Loucy (cell line): ENCODE results near the gene NUP50.

Experiments
- H2AFZ ChIP-seq: fragments of 200-600 bp; sonication (generic); 2 replicates; pipeline ENCODE4 v1.6.0; 2016; ENCODE audit warnings: antibody characterized with exemption, mild to moderate bottlenecking, low read length, moderate library complexity
- H3F3A ChIP-seq: fragments of 200-600 bp; 2 replicates; pipeline ENCODE4 v1.6.0; 2016; ENCODE audit warnings: antibody characterized with exemption, low read depth, mild to moderate bottlenecking
- H3K27me3 ChIP-seq: fragments of 200-600 bp; sonication (generic); 2 replicates; pipeline ENCODE4 v1.6.1; 2014; ENCODE audit warnings: low read length, mild to moderate bottlenecking; ENCODE audit not compliant: insufficient read depth, poor library complexity, severe bottlenecking
- H3K36me3 ChIP-seq: fragments of 200-600 bp; sonication (generic); 2 replicates; pipeline ENCODE4 v1.6.1; 2016; ENCODE audit warnings: low read length; ENCODE audit not compliant: insufficient read depth
- H3K4me1 ChIP-seq: fragments of 200-600 bp; sonication (generic); 2 replicates; pipeline ENCODE4 v1.5.1; 2014; ENCODE audit warnings: low read length, mild to moderate bottlenecking; ENCODE audit not compliant: insufficient read depth, poor library complexity, severe bottlenecking
- H3K4me2 ChIP-seq: fragments of 200-600 bp; sonication (generic); 2 replicates; pipeline ENCODE4 v1.6.0; 2014; ENCODE audit warnings: antibody characterized with exemption, low read length, low read depth, mild to moderate bottlenecking; ENCODE audit not compliant: poor library complexity, severe bottlenecking
- H3K4me3 ChIP-seq: fragments of 200-600 bp; sonication (generic); 2 replicates; pipeline ENCODE4 v1.5.1; 2014; ENCODE audit warnings: low read length, mild to moderate bottlenecking, mixed read lengths; ENCODE audit not compliant: poor library complexity, severe bottlenecking
- H3K79me2 ChIP-seq: fragments of 200-600 bp; sonication (generic); 2 replicates; pipeline ENCODE4 v1.6.1; 2014; ENCODE audit warnings: low read length; ENCODE audit not compliant: insufficient read depth
- H3K9ac ChIP-seq: fragments of 200-600 bp; sonication (generic); 2 replicates; pipeline ENCODE4 v1.6.0; 2014; ENCODE audit warnings: mild to moderate bottlenecking, low read depth, low read length, moderate library complexity; ENCODE audit not compliant: poor library complexity, severe bottlenecking
- H3K9me2 ChIP-seq: fragments of 200-600 bp; sonication (generic); replicated peaks from 2 replicates; pipeline ENCODE4 v1.6.1; 2016; ENCODE audit warnings: low read depth, low read length, mixed read lengths
- H3K9me3 ChIP-seq: fragments of 200-600 bp; sonication (generic); 2 replicates; pipeline ENCODE4 v1.6.1; 2014; ENCODE audit warnings: mild to moderate bottlenecking, antibody characterized with exemption, low read length, low read depth; ENCODE audit not compliant: insufficient read depth
- H4K20me1 ChIP-seq: fragments of 200-600 bp; sonication (generic); 2 replicates; pipeline ENCODE4 v1.6.0; 2014; ENCODE audit warnings: antibody characterized with exemption, low read length, mild to moderate bottlenecking; ENCODE audit not compliant: insufficient read depth, poor library complexity, severe bottlenecking
- CTCF ChIP-seq: fragments of 200-600 bp; sonication (generic); conservative IDR thresholded peaks from 2 replicates; pipeline ENCODE4 v1.5.1; 2014; ENCODE audit warnings: mild to moderate bottlenecking, antibody characterized with exemption, low read length
- EZH2phosphoT487 ChIP-seq: fragments of 200-600 bp; IDR thresholded peaks from 2 replicates; pipeline ENCODE4 v1.6.1; 2018; ENCODE audit warnings: antibody characterized with exemption, mild to moderate bottlenecking, moderate library complexity, borderline replicate concordance

NUP50 gene

GRCh38 chr22:45181766-45182165 lies 18.0 kb downstream of the NUP50 start:
- H3F3A ChIP-seq, result no peaks in the 10 kb centered on the region
- no peak overlapping the region for H3K9ac ChIP-seq
- H4K20me1 ChIP-seq, result peaks cover 52% of the 10 kb centered on the region
- H3K79me2 ChIP-seq, result peaks cover 75% of the 10 kb centered on the region
- no peaks in the 10 kb centered on the region for H3K27me3 ChIP-seq
- TF ChIP-seq EZH2phosphoT487, result no peak
- TF ChIP-seq CTCF, result no peak
- H3K4me3 ChIP-seq, result no peak overlapping the region
- H3K4me2 ChIP-seq, result no peak overlapping the region
- H3K36me3 ChIP-seq, result peaks cover 90% of the 10 kb centered on the region
- peaks cover 5% of the 10 kb centered on the region for H3K4me1 ChIP-seq
- H3K9me2 ChIP-seq, result no peaks in the 10 kb centered on the region
- H3K9me3 ChIP-seq, result no peaks in the 10 kb centered on the region
- no peak overlapping the region for H2AFZ ChIP-seq

GRCh38 chr22:45183974-45184373 lies 20.2 kb downstream of the NUP50 start:
- H3K36me3 ChIP-seq, result peaks cover 78% of the 10 kb centered on the region
- H4K20me1 ChIP-seq, result peaks cover 49% of the 10 kb centered on the region
- H3K4me3 ChIP-seq, result no peak overlapping the region
- no peaks in the 10 kb centered on the region for H3K9me3 ChIP-seq
- H2AFZ ChIP-seq, result no peak overlapping the region
- H3K4me2 ChIP-seq, result no peak overlapping the region
- no peaks in the 10 kb centered on the region for H3K27me3 ChIP-seq
- TF ChIP-seq CTCF (no peak), EZH2phosphoT487 (no peak)
- no peaks in the 10 kb centered on the region for H3K9me2 ChIP-seq
- no peak overlapping the region for H3K9ac ChIP-seq
- H3F3A ChIP-seq, result no peaks in the 10 kb centered on the region
- H3K4me1 ChIP-seq, result peaks cover 5% of the 10 kb centered on the region
- H3K79me2 ChIP-seq, result peaks cover 55% of the 10 kb centered on the region

- Histone ChIP-seq H3K79me2 (peaks cover 36% of the 10 kb centered on the region), H3K36me3 (peaks cover 58% of the 10 kb centered on the region), H3K9me2 (no peaks in the 10 kb centered on the region), H4K20me1 (peaks cover 29% of the 10 kb centered on the region), H3K9me3 (no peaks in the 10 kb centered on the region), H3K4me2 (no peak overlapping the region), H3F3A (no peaks in the 10 kb centered on the region), H3K4me3 (no peak overlapping the region), H3K9ac (no peak overlapping the region), H3K27me3 (no peaks in the 10 kb centered on the region), H3K4me1 (no peaks in the 10 kb centered on the region), H2AFZ (no peak overlapping the region)
- TF ChIP-seq CTCF (no peak), EZH2phosphoT487 (no peak)
Observed at GRCh38 chr22:45185718-45186514, 22.2 kb downstream of the NUP50 start.
